ENCODE data around the gene CSRNP3.
"Not testable (repeated sequence)": the region's sequence is repeated elsewhere in the genome, so short reads cannot be mapped to it uniquely, and the experiment has no call there.

The CSRNP3 gene

GRCh38 chr2:165584126-165584654 lies 114.7 kb downstream of the CSRNP3 start:
- no peaks in the 10 kb centered on the region for H3K27me3 ChIP-seq (ENCODE audit: control insufficient read depth, insufficient read depth, low read length)
- H3K4me1 ChIP-seq (ENCODE audit: control insufficient read depth, insufficient read depth, low read length) = no peaks in the 10 kb centered on the region
- H3K9ac ChIP-seq (ENCODE audit: low read length) = no peak overlapping the region
- H3K4me3 ChIP-seq (ENCODE audit: low read length) = no peak overlapping the region
- no peak overlapping the region for H3K27ac ChIP-seq (ENCODE audit: low read depth, low read length)
- no peaks in the 10 kb centered on the region for H3K36me3 ChIP-seq (ENCODE audit: control insufficient read depth, insufficient read depth, low read length)

- H3K27me3 ChIP-seq (ENCODE audit: control insufficient read depth, insufficient read depth, low read length) = no peaks in the 10 kb centered on the region
- H3K9ac ChIP-seq (ENCODE audit: low read length) = no peak overlapping the region
- H3K27ac ChIP-seq (ENCODE audit: low read depth, low read length) = no peak overlapping the region
- H3K36me3 ChIP-seq (ENCODE audit: control insufficient read depth, insufficient read depth, low read length) = no peaks in the 10 kb centered on the region
- no peak overlapping the region for H3K4me3 ChIP-seq (ENCODE audit: low read length)
- no peaks in the 10 kb centered on the region for H3K4me1 ChIP-seq (ENCODE audit: control insufficient read depth, insufficient read depth, low read length)
Measured at GRCh38 chr2:165586019-165586418, 116.5 kb downstream of the CSRNP3 start.

GRCh38 chr2:165587335-165587938 lies 117.9 kb downstream of the CSRNP3 start:
- Histone ChIP-seq H3K27ac (ENCODE audit: low read depth, low read length) (no peak overlapping the region), H3K4me3 (ENCODE audit: low read length) (no peak overlapping the region), H3K36me3 (ENCODE audit: control insufficient read depth, insufficient read depth, low read length) (no peaks in the 10 kb centered on the region), H3K9ac (ENCODE audit: low read length) (no peak overlapping the region), H3K4me1 (ENCODE audit: control insufficient read depth, insufficient read depth, low read length) (no peaks in the 10 kb centered on the region), H3K27me3 (ENCODE audit: control insufficient read depth, insufficient read depth, low read length) (no peaks in the 10 kb centered on the region)

- not testable (repeated sequence) for H3K4me3 ChIP-seq (ENCODE audit: low read length); H3K27ac ChIP-seq (ENCODE audit: low read depth, low read length); H3K27me3 ChIP-seq (ENCODE audit: control insufficient read depth, insufficient read depth, low read length); H3K36me3 ChIP-seq (ENCODE audit: control insufficient read depth, insufficient read depth, low read length); H3K9ac ChIP-seq (ENCODE audit: low read length); H3K4me1 ChIP-seq (ENCODE audit: control insufficient read depth, insufficient read depth, low read length)
Measured at GRCh38 chr2:165590999-165591398, 121.5 kb downstream of the CSRNP3 start.

GRCh38 chr2:165593081-165593480 lies 123.6 kb downstream of the CSRNP3 start:
- Histone ChIP-seq H3K27ac (ENCODE audit: low read depth, low read length) (no peak overlapping the region), H3K4me3 (ENCODE audit: low read length) (no peak overlapping the region), H3K4me1 (ENCODE audit: control insufficient read depth, insufficient read depth, low read length) (no peaks in the 10 kb centered on the region), H3K9ac (ENCODE audit: low read length) (no peak overlapping the region), H3K27me3 (ENCODE audit: control insufficient read depth, insufficient read depth, low read length) (no peaks in the 10 kb centered on the region), H3K36me3 (ENCODE audit: control insufficient read depth, insufficient read depth, low read length) (peaks cover 4% of the 10 kb centered on the region)

GRCh38 chr2:165594231-165594934 lies 124.9 kb downstream of the CSRNP3 start:
- H3K4me3 ChIP-seq (ENCODE audit: low read length) = no peak overlapping the region
- H3K9ac ChIP-seq (ENCODE audit: low read length) = no peak overlapping the region
- no peaks in the 10 kb centered on the region for H3K27me3 ChIP-seq (ENCODE audit: control insufficient read depth, insufficient read depth, low read length)
- peaks cover 4% of the 10 kb centered on the region for H3K36me3 ChIP-seq (ENCODE audit: control insufficient read depth, insufficient read depth, low read length)
- H3K27ac ChIP-seq (ENCODE audit: low read depth, low read length) = no peak overlapping the region
- no peaks in the 10 kb centered on the region for H3K4me1 ChIP-seq (ENCODE audit: control insufficient read depth, insufficient read depth, low read length)

- Histone ChIP-seq H3K9ac (ENCODE audit: low read length) (no peak overlapping the region), H3K4me1 (ENCODE audit: control insufficient read depth, insufficient read depth, low read length) (no peaks in the 10 kb centered on the region), H3K27me3 (ENCODE audit: control insufficient read depth, insufficient read depth, low read length) (no peaks in the 10 kb centered on the region), H3K27ac (ENCODE audit: low read depth, low read length) (no peak overlapping the region), H3K4me3 (ENCODE audit: low read length) (no peak overlapping the region), H3K36me3 (ENCODE audit: control insufficient read depth, insufficient read depth, low read length) (peaks cover 4% of the 10 kb centered on the region)
Measured at GRCh38 chr2:165594935-165595255, 125.4 kb downstream of the CSRNP3 start.

- no peak overlapping the region for H3K27ac ChIP-seq (ENCODE audit: low read depth, low read length)
- H3K4me1 ChIP-seq (ENCODE audit: control insufficient read depth, insufficient read depth, low read length) = no peaks in the 10 kb centered on the region
- H3K36me3 ChIP-seq (ENCODE audit: control insufficient read depth, insufficient read depth, low read length) = peaks cover 4% of the 10 kb centered on the region
- H3K9ac ChIP-seq (ENCODE audit: low read length) = no peak overlapping the region
- no peaks in the 10 kb centered on the region for H3K27me3 ChIP-seq (ENCODE audit: control insufficient read depth, insufficient read depth, low read length)
- H3K4me3 ChIP-seq (ENCODE audit: low read length) = no peak overlapping the region
Measured at GRCh38 chr2:165596788-165597187, 127.3 kb downstream of the CSRNP3 start.

- Histone ChIP-seq H3K4me3 (ENCODE audit: low read length) (no peak overlapping the region), H3K36me3 (ENCODE audit: control insufficient read depth, insufficient read depth, low read length) (peaks cover 4% of the 10 kb centered on the region), H3K4me1 (ENCODE audit: control insufficient read depth, insufficient read depth, low read length) (no peaks in the 10 kb centered on the region), H3K9ac (ENCODE audit: low read length) (no peak overlapping the region), H3K27ac (ENCODE audit: low read depth, low read length) (no peak overlapping the region), H3K27me3 (ENCODE audit: control insufficient read depth, insufficient read depth, low read length) (no peaks in the 10 kb centered on the region)
Measured at GRCh38 chr2:165601065-165601830, 131.8 kb downstream of the CSRNP3 start.

- H3K4me3 ChIP-seq (ENCODE audit: low read length) = no peak overlapping the region
- no peak overlapping the region for H3K9ac ChIP-seq (ENCODE audit: low read length)
- no peak overlapping the region for H3K27ac ChIP-seq (ENCODE audit: low read depth, low read length)
- no peaks in the 10 kb centered on the region for H3K27me3 ChIP-seq (ENCODE audit: control insufficient read depth, insufficient read depth, low read length)
- no peaks in the 10 kb centered on the region for H3K4me1 ChIP-seq (ENCODE audit: control insufficient read depth, insufficient read depth, low read length)
- H3K36me3 ChIP-seq (ENCODE audit: control insufficient read depth, insufficient read depth, low read length) = no peaks in the 10 kb centered on the region
Measured at GRCh38 chr2:165601928-165602521, 132.5 kb downstream of the CSRNP3 start.

GRCh38 chr2:165609672-165610071 lies 140.2 kb downstream of the CSRNP3 start:
- no peak overlapping the region for H3K27ac ChIP-seq (ENCODE audit: low read depth, low read length)
- no peaks in the 10 kb centered on the region for H3K4me1 ChIP-seq (ENCODE audit: control insufficient read depth, insufficient read depth, low read length)
- no peaks in the 10 kb centered on the region for H3K27me3 ChIP-seq (ENCODE audit: control insufficient read depth, insufficient read depth, low read length)
- H3K9ac ChIP-seq (ENCODE audit: low read length) = no peak overlapping the region
- H3K4me3 ChIP-seq (ENCODE audit: low read length) = no peak overlapping the region
- H3K36me3 ChIP-seq (ENCODE audit: control insufficient read depth, insufficient read depth, low read length) = no peaks in the 10 kb centered on the region

GRCh38 chr2:165610591-165611029 lies 141.1 kb downstream of the CSRNP3 start:
- no peak overlapping the region for H3K9ac ChIP-seq (ENCODE audit: low read length)
- H3K27me3 ChIP-seq (ENCODE audit: control insufficient read depth, insufficient read depth, low read length) = no peaks in the 10 kb centered on the region
- no peak overlapping the region for H3K4me3 ChIP-seq (ENCODE audit: low read length)
- no peaks in the 10 kb centered on the region for H3K36me3 ChIP-seq (ENCODE audit: control insufficient read depth, insufficient read depth, low read length)
- no peaks in the 10 kb centered on the region for H3K4me1 ChIP-seq (ENCODE audit: control insufficient read depth, insufficient read depth, low read length)
- H3K27ac ChIP-seq (ENCODE audit: low read depth, low read length) = no peak overlapping the region
